H1 (cell line): ENCODE measurements around the gene SEMA4D. TPM values are rescaled to one million over a fixed set of nuclear protein-coding genes. Genes with fewer than 3 reads are reported as not detected.

Experiments used
- CTCF ChIA-PET: fragments of 300-600 bp; sonication (Branson Sonifier 250); formaldehyde crosslinking; loops from one replicate; lab custom pipeline; 2021; ENCODE audit not compliant: partially characterized antibody; lab: Charles Lee
- POLR2A ChIA-PET: fragments of 300-600 bp; sonication (Branson Sonifier 250); formaldehyde crosslinking; loops from one replicate; lab custom pipeline; 2021; ENCODE audit warnings: inconsistent platforms; ENCODE audit not compliant: partially characterized antibody; lab: Charles Lee
- DNase-seq, 2 experiments: peaks; one replicate each; pipeline versions ENCODE4 v3.0.0 to v3.0.0-alpha.2; 2010 to 2022; ENCODE audit warnings: low spot score in 2 of 2, low read depth in 1 of 2, mixed read lengths in 1 of 2
- FAIRE-seq: peaks from 2 replicates; lab custom pipeline; 2011; peaks lifted over from hg19 to GRCh38; lab: Jason Lieb, UNC
- H2AFZ ChIP-seq: 2 replicates; pipeline ENCODE4 v1.8.1; 2012; ENCODE audit warnings: low read length, inconsistent platforms
- H2AK5ac ChIP-seq: 2 replicates; pipeline ENCODE4 v1.6.1; 2013; ENCODE audit warnings: low read depth, low read length
- H2BK120ac ChIP-seq: replicated peaks from 2 replicates; pipeline ENCODE3; 2013; ENCODE audit warnings: low read depth, low read length, inconsistent platforms
- H2BK12ac ChIP-seq: 2 replicates; pipeline ENCODE4 v1.6.1; 2013; ENCODE audit warnings: low read depth, low read length
- H2BK15ac ChIP-seq: 2 replicates; pipeline ENCODE4 v1.6.1; 2013; ENCODE audit warnings: low read length
- H2BK20ac ChIP-seq: 2 replicates; pipeline ENCODE4 v1.6.1; 2013; ENCODE audit warnings: low read length
- H2BK5ac ChIP-seq: 2 replicates; pipeline ENCODE4 v1.6.1; 2013; ENCODE audit warnings: low read depth, low read length
- H3K14ac ChIP-seq: 2 replicates; pipeline ENCODE4 v1.6.1; 2013; ENCODE audit warnings: inconsistent platforms; ENCODE audit not compliant: insufficient read length
- H3K18ac ChIP-seq: 2 replicates; pipeline ENCODE4 v1.6.1; 2013; ENCODE audit warnings: low read length; ENCODE audit errors: extremely low read depth
- H3K23ac ChIP-seq: 2 replicates; pipeline ENCODE4 v1.6.1; 2013; ENCODE audit warnings: inconsistent platforms; ENCODE audit not compliant: insufficient read length
- H3K23me2 ChIP-seq: 2 replicates; pipeline ENCODE4 v1.6.1; 2013; ENCODE audit warnings: low read depth, low read length
- H3K27ac ChIP-seq: 2 replicates; pipeline ENCODE4 v1.6.1; 2011; ENCODE audit warnings: low read depth, low read length, inconsistent platforms
- H3K27me3 ChIP-seq, 4 experiments: replicated peaks in 1 of 4; 1 replicate in 1 of 4; 2 replicates in 3 of 4; pipeline versions ENCODE4 v1.6.1 to v1.8.1; 2011 to 2013; ENCODE audit warnings: low read length in 3 of 4, mild to moderate bottlenecking in 3 of 4, inconsistent platforms in 2 of 4, mixed read lengths in 2 of 4, moderate library complexity in 1 of 4; ENCODE audit not compliant: control insufficient read depth in 3 of 4, insufficient read depth in 3 of 4; ENCODE audit errors: extremely low read depth in 1 of 4
- H3K36me3 ChIP-seq, 4 experiments: 2 replicates each; pipeline versions ENCODE4 v1.6.1 to v1.8.1; 2011 to 2013; ENCODE audit warnings: mild to moderate bottlenecking in 4 of 4, low read length in 3 of 4, moderate library complexity in 2 of 4, control low read depth in 1 of 4, inconsistent platforms in 1 of 4; ENCODE audit not compliant: insufficient read depth in 4 of 4, control insufficient read depth in 2 of 4
- H3K4ac ChIP-seq: replicated peaks from 2 replicates; pipeline ENCODE3; 2013; ENCODE audit warnings: low read length, low read depth, mixed read lengths, inconsistent platforms; ENCODE audit not compliant: insufficient read length
- H3K4me1 ChIP-seq, 4 experiments: replicated peaks in 1 of 4; 1 replicate in 1 of 4; 2 replicates in 3 of 4; pipeline versions ENCODE4 v1.6.1 to v1.8.1; 2011 to 2013; ENCODE audit warnings: low read length in 3 of 4, inconsistent platforms in 2 of 4, mixed read lengths in 1 of 4; ENCODE audit not compliant: insufficient read depth in 4 of 4, control insufficient read depth in 3 of 4
- H3K4me2 ChIP-seq, 2 experiments: 2 replicates each; pipeline versions ENCODE4 v1.6.1 to v1.8.1; 2011 to 2013; ENCODE audit warnings: low read depth in 2 of 2, low read length in 2 of 2, control low read depth in 1 of 2, inconsistent platforms in 1 of 2, mild to moderate bottlenecking in 1 of 2; ENCODE audit not compliant: insufficient read depth in 1 of 2
- H3K4me3 ChIP-seq, 4 experiments: fragments of 200-600, 300-600 bp in 1 of 4; sonication (generic), shearing (Covaris generic), sonication (Bioruptor Twin) in 1 of 4; 2 replicates each; pipeline versions ENCODE4 v1.5.1 to v1.8.1; 2011 to 2016; ENCODE audit warnings: low read length in 4 of 4, low read depth in 3 of 4, control low read depth in 2 of 4, inconsistent platforms in 2 of 4, mild to moderate bottlenecking in 2 of 4, mixed read lengths in 1 of 4, moderate library complexity in 1 of 4; ENCODE audit not compliant: insufficient read depth in 2 of 4; ENCODE audit errors: extremely low read depth in 1 of 4
- H3K56ac ChIP-seq: replicated peaks from 2 replicates; pipeline ENCODE3; 2013; ENCODE audit warnings: low read depth, mild to moderate bottlenecking, mixed read lengths, low read length, inconsistent platforms; ENCODE audit not compliant: insufficient read length
- H3K79me1 ChIP-seq: 2 replicates; pipeline ENCODE4 v1.6.1; 2013; ENCODE audit warnings: low read depth, low read length, control low read depth
- H3K79me2 ChIP-seq, 2 experiments: 2 replicates each; pipeline versions ENCODE4 v1.6.1 to v1.8.1; 2012 to 2013; ENCODE audit warnings: low read length in 2 of 2, mild to moderate bottlenecking in 2 of 2, inconsistent platforms in 1 of 2; ENCODE audit not compliant: insufficient read depth in 2 of 2, control insufficient read depth in 1 of 2
- H3K9ac ChIP-seq, 4 experiments: replicated peaks in 1 of 4; 1 replicate in 1 of 4; 2 replicates in 3 of 4; pipeline versions ENCODE4 v1.6.1 to v1.8.1; 2011 to 2013; ENCODE audit warnings: low read depth in 3 of 4, low read length in 3 of 4, control low read depth in 2 of 4, mild to moderate bottlenecking in 2 of 4, moderate library complexity in 2 of 4, inconsistent platforms in 1 of 4; ENCODE audit errors: extremely low read depth in 1 of 4
- H3K9me3 ChIP-seq, 2 experiments: 2 replicates each; pipeline versions ENCODE4 v1.6.1 to v1.8.1; 2012 to 2013; ENCODE audit warnings: mild to moderate bottlenecking in 2 of 2, moderate library complexity in 2 of 2, control low read depth in 1 of 2, inconsistent platforms in 1 of 2, low read depth in 1 of 2, low read length in 1 of 2, mixed read lengths in 1 of 2; ENCODE audit not compliant: insufficient read depth in 2 of 2
- H4K20me1 ChIP-seq, 2 experiments: replicated peaks in 1 of 2; 2 replicates each; pipeline versions ENCODE3 to v1.8.1; 2011 to 2013; ENCODE audit warnings: inconsistent platforms in 2 of 2, low read length in 2 of 2, mild to moderate bottlenecking in 1 of 2; ENCODE audit not compliant: insufficient read depth in 2 of 2, control insufficient read depth in 1 of 2
- H4K5ac ChIP-seq: 2 replicates; pipeline ENCODE4 v1.6.1; 2013; ENCODE audit warnings: low read length, low read depth, mixed read lengths, inconsistent platforms; ENCODE audit not compliant: insufficient read length
- H4K8ac ChIP-seq: 2 replicates; pipeline ENCODE4 v1.8.0; 2013; ENCODE audit warnings: mild to moderate bottlenecking, moderate library complexity, low read length, inconsistent platforms; ENCODE audit not compliant: insufficient read depth; ENCODE audit errors: extremely low read depth
- H4K91ac ChIP-seq: replicated peaks from 2 replicates; pipeline ENCODE3; 2013; ENCODE audit warnings: low read length, mixed read lengths, inconsistent platforms; ENCODE audit not compliant: insufficient read length
- RAD21 ChIP-seq, 2 experiments: IDR thresholded peaks in 1 of 2; conservative IDR thresholded peaks in 1 of 2; 2 replicates each; pipeline ENCODE4 v1.6.1; 2011; ENCODE audit warnings: low read depth in 2 of 2, low read length in 2 of 2, improper control_type of control experiment in 1 of 2, inconsistent platforms in 1 of 2, mild to moderate bottlenecking in 1 of 2, moderate library complexity in 1 of 2
- WGBS, 2 experiments: shearing (Covaris generic) in 1 of 2; methylation state at CpG; one replicate each; pipeline versions ENCODE4 v1.1.6 to v1.1.7; 2013 to 2015; ENCODE audit warnings: low lambda C conversion rate in 2 of 2, mixed read lengths in 2 of 2, inconsistent platforms in 1 of 2, low coverage in 1 of 2, missing lambda C conversion rate in 1 of 2; ENCODE audit not compliant: insufficient replicate concordance in 2 of 2, insufficient coverage in 1 of 2, insufficient read length in 1 of 2; ENCODE audit errors: extremely low coverage in 1 of 2, missing lambda C conversion rate in 1 of 2; 5-methylcytosine and 5-hydroxymethylcytosine counted together
- polyA plus RNA-seq, 7 experiments: library from polyadenylated mRNA; depleted of rRNA in 3 of 7; stranded (reverse) in 5 of 7; unstranded in 2 of 7; fragments of >200 nt in 5 of 7; fragments of 200-250 nt in 2 of 7; gene quantifications; 1 replicate in 5 of 7; 2 replicates in 1 of 7; 4 replicates in 1 of 7; pipeline versions ENCODE4 v1.2.1 to v1.2.3, GENCODE V29; 2011 to 2013; ENCODE audit warnings: missing spikeins in 2 of 7, mixed read lengths in 2 of 7
- total RNA-seq: library from RNA; stranded (reverse); fragmentation: NEBNext Ultra II Directional; extraction: Animal tissue kit (Norgen Biotek cat#: 25700); gene quantifications from 2 replicates; pipeline ENCODE4 v1.2.1, GENCODE V29; 2021

The SEMA4D gene
- total and polyA plus RNA-seq, 2 of the 8 experiments (the other 6 are each of a cell fraction or from before 2014, with no cell fraction given): 21.0 to 70.4 TPM

DNA sequence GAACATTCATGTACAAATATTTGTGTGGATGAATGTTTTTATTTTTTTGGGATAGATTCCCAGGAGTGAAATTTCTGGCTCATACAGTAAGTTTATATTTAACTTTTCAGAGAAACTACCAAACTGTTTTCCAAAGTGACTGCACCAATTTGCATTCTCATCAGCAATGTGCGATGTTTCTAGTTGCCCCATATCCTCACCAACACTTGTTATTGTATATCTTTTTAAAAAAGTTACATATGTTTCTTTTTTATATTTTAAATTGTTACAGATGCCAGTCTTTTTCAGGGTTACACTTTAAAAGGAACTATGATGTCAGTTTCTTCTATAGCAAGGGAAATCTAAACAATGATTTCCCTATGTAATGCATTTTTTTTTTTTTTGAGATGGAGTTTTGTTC lies 49.1 kb upstream of the SEMA4D start:
- Histone ChIP-seq H3K79me2 (no peaks in the 10 kb centered on the region), H4K8ac (no peak overlapping the region), H4K91ac (no peak overlapping the region), H2BK12ac (no peak overlapping the region), H3K4ac (no peak overlapping the region), H3K27me3 (no peaks in the 10 kb centered on the region; a peak in 1 of 7 replicates), H2BK15ac (no peak overlapping the region), H2BK5ac (no peak overlapping the region), H3K9me3 (peaks cover 3 to 5% of the 10 kb centered on the region in 2 experiments; a peak in 2 of 4 replicates), H3K4me1 (peaks cover 0 to 9% (median 5%) of the 10 kb centered on the region in 4 experiments; a peak in 6 of 7 replicates), H3K27ac (no peak overlapping the region), H2BK120ac (no peak overlapping the region), H4K20me1 (no peaks in the 10 kb centered on the region), H3K36me3 (no peaks in the 10 kb centered on the region), H3K4me3 (no peak overlapping the region), H2AFZ (no peak overlapping the region), H4K5ac (no peak overlapping the region)
- no peak for DNase-seq
- CTCF ChIA-PET: interaction anchor here (1.1 to 10.2 kb wide), 2 partner anchors 14 to 536 kb away, joined by 3 to 99 read pairs; no protein-coding TSS in a partner anchor
- POLR2A ChIA-PET: no interaction called here
- TF ChIP-seq RAD21 (IDR thresholded peaks at IDR 0.05 in 1 of 2, conservative IDR thresholded peaks at IDR 0.05 in 1 of 2; ENCODE audit: low read depth in 2 of 2, low read length in 2 of 2): no peak
- TF ChIP-seq, all 59 proteins: peak for 0
- H3K23me2 ChIP-seq: no peaks in the 10 kb centered on the region
- no peak overlapping the region for H3K14ac ChIP-seq
- no peak overlapping the region for H3K23ac ChIP-seq
- H2BK20ac ChIP-seq: no peak overlapping the region
- H3K4me2 ChIP-seq: no peak overlapping the region
- FAIRE-seq: no peak
- WGBS, 2 experiments: 97% methylated on average over 1 of the region's 1 CpG; no CpG with 5 or more reads in 1 of the 2 experiments
- H2AK5ac ChIP-seq: no peak overlapping the region
- no peak overlapping the region for H3K9ac ChIP-seq
- no peak overlapping the region for H3K18ac ChIP-seq
- no peak overlapping the region for H3K56ac ChIP-seq
- no peaks in the 10 kb centered on the region for H3K79me1 ChIP-seq
